Cerebellar cortex (tissue), 1 donor: ENCODE data around the gene CLRN2.

ENCODE experiments used
- DNase-seq: peaks from one replicate; pipeline ENCODE4 v3.0.0-alpha.2; 2015; ENCODE audit warnings: low spot score

Gene CLRN2, protein sequence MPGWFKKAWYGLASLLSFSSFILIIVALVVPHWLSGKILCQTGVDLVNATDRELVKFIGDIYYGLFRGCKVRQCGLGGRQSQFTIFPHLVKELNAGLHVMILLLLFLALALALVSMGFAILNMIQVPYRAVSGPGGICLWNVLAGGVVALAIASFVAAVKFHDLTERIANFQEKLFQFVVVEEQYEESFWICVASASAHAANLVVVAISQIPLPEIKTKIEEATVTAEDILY

DNA sequence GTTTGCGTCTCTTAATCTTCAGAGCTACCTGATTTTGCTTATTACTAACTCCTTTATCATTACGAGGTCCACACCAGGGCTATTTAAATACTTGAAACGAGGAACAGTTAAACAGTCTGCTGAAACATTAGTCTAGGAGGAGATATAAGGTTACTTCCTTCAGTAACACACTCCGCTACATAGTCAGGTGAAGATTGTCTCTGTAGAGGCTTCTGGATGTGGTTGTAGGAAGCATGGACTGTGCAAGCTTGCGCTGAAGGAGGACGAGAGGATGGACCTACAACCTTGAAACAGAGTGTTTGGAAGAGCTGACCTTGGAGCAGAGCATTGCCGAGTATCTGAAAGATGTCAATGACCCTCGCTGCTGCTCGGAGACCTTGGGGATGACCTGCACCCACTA, at the start of gene CLRN2:
Gene CLRN2, plus strand, starts transcription at position 301 of the 400 bp plus-strand sequence. CDS start 102 bp downstream, outside the sequence.
- DNase-seq = no peak

DNA sequence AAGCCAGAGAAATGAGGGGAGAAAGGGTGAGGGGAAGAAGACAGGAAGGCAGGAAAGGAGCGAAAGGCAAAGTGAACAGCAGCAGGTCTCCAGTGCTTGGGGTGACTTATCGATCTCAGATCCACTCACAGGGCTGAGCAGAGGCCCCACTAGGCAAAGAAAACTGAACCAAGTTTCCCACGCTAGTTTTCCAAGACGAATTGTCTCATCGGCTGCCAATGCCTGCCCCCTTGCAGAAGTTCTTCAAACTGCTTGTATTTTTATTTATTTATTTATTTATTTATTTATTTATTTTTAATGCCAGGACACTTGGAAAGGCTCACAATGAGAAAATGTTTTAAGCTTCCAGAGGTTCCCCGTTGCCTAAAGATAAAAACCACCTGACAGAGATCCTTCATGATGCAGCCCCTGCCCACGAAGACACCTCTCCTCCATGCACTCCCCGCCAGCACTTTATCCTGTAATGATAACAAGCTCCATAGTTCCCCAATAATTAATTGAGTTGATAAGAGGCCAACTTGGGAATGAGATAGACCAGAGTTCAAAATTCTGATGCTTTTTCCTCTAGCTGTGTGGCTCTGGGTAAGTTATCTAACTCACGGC, 46.2 kb upstream of the CLRN2 start:
- peak; percentile 43 for DNase-seq

DNA sequence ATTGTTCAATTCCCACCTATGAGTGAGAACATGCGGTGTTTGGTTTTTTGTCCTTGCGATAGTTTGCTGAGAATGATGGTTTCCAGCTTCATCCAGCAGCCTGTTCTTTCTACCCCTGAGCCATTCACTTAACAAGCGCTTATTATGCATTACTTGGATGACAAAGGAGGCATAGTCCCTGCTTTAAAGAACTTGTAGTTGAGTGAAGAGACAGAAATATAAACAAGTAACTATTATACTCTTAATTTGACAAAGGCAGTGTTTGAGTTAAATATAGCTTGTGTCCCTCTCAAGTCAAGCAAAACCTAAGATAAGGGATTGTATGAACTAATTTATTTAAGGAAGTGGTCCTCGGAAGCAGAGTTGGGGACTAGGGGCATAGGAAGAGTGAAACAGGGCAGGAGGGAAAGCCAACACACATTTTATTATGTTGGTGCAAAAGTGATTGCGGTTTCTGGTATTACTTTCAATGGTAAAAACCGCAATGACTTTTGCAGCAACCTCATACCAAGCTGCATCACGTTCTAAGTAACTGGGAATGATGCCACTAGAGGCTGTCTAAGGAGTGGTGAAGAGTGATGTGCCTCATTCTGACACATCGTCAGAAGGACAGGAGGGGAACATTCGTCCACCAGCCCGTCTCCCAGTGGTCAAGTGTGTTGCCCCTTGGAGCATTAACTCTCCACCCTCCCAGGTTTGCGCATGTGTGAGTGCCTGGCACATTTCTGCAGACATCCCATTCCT, 44.9 kb upstream of the CLRN2 start:
- no peak for DNase-seq

DNA sequence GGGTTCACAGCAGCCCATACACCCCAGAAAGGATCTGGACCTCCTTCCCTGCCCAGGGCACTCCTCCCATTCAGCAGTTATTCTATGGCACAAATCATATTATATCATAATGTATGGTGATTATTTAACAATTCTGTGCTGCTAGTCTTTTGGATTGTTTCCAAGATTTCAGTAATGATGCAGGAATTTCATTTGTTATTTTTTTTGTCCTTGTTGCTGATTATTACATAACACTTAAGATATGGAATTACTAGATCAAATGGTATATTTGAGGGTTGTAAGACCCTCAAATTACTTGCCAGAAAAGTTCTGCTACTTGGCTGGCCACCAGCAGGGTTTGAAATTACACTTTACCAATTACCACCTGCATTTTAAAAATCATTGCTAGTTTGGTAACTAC, 39.5 kb upstream of the CLRN2 start:
- DNase-seq = no peak

DNA sequence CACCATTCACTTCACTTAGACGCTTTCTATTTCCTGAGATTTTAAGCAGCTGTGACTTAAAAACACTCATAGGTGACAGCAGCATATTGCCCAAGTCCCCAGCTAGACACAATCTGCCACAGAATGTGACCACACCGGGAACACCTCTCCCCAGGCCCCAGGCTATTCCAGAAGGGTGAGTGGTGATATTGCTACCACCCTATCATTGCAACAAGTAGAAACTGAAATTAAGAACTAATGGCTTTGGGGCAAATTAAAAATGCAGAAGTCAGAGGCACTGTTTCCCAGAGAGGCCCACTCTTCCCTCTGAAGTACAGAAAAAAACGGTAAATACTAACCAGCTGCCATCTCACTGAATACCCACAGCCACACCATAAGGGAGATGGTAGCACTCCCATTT, 38.1 kb upstream of the CLRN2 start:
- DNase-seq = no peak

DNA sequence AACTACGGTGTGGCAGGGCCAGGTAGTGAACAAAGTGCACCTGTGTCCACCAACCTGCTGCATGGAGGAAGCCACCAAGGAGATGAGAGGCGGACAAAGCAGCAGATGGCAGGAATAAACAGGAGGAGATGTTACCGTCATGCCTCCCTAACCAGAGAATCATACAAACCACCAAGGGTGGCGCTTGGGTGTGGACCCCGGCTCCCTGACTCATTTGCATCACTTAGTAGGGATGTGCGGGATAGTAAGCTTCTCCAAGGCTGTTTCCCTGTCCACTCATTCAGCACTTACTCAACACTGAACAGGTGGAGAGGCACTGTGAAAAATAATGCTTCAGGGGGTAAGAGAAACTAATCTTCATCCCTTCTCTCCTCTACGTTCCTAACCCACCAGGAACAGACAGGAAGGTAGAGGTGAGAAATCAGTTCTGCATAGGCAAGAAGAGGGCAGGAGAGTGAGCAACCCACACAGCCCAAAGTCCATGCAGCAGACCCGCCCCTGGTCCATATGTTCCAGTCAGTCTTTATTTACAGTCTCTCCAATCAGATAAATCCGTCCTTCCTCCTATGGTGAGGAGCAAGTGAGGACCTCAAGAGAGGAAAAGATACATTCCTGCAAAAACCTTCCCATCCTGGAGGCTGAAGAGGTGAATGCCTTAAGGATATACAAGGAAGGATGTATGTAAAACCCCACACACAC, 37.0 kb upstream of the CLRN2 start:
- DNase-seq = no peak

DNA sequence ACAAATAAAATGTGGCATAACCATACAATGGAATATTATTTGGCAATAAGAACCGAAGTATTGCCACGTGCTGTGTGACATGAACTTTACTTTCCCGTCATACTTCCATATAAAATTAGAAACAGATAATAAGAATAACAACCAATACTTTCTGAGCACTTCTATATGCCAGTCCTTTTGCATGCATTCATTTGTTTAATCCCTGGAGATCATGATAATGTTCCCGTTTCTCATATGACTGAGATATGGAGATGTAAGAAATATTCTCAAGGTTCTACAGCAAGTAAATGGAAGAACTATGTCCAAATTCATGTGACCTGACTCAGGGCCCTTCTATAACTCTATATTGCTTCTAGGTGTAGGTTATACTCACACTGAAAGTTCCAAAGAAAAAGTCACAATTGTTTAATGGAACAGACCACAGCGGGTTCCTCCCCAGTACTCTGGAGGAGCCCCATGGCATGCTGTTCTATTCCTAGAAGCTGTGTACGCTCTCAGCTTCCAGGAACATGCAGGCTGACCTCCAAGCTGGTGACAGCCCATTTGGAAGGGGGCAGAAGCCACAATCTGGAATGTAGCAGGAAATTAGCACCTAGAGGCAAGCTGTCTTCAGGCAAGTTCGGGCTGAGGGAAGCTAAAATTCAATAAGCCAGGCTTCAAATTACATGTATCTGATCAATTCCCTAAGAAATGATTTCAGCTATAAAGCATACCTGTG, 34.6 kb upstream of the CLRN2 start:
- DNase-seq = no peak

DNA sequence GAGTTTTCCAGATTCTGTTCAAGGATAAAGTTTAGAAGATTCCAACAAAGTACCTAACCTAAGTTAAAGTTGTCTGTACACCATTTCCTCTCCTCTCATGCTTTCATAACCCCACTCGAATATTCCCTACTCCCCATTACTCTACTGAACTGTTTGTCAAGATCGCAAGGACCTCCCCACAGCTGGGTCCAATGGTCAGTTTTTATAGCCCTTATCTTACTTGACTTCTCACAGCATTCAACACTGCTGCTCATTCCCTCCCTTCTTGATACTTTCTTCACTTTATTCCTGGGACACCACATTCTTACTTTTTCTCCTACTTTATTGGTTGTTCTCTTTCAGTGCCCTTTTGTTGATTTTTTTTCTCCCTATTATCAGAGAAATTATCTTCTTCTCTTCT, 34.0 kb upstream of the CLRN2 start:
- DNase-seq = no peak

DNA sequence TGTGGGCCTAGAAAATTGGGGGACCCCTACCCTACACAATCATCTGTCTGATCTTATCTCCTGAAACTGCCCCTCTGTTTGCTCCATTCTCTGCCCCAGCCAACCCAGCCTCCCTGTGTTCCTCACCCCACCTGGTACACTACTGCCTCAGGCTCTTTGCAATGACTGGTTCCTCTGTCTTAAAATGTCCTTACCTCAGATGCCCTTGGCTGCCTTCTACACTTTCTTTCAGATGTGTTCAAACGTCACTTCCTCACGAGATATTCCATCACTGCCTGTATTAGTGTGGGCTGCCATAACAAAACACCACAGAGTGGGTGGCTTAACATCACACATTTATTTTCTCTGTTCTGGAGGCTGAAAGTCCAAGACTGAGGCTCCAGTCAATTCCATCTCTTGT, 32.2 kb upstream of the CLRN2 start:
- DNase-seq = no peak

DNA sequence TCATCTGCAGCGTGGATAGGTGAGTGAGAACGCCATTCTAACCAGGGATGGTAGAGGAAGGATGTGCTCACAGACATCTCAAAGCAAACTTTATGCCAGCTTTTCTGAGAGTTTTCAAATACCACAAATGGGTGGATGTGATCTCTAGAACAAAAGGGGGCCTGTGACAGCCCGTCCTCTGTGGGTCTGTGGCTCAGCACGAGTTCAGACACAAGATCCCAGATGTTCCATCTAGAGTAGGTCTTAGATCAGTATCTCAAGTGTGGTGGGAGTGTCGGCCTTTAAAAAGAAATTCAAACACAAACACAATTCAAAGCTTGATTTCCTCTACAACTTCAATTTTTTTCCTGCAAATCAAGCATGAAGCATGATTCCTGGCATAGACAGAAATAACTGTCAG, 25.8 kb upstream of the CLRN2 start:
- DNase-seq = no peak

DNA sequence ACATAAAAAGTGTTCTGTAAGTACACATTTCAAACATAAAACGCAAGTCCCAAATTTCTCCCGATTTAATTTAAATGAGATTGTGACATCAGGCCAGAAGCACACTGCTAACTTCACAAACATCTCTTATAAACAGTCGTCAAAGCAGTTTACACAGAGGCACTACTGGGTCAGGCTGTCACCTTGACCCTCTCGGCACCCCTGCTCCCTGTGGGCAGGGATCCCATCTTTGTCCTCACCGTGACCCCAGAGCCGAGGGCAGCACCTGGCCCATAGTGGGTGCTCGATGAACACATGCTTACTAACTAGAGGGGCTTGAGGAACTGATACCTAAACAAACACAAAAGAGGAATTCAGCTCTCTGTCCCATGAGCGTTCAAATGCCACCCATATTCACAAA, 25.2 kb upstream of the CLRN2 start:
- no peak for DNase-seq

DNA sequence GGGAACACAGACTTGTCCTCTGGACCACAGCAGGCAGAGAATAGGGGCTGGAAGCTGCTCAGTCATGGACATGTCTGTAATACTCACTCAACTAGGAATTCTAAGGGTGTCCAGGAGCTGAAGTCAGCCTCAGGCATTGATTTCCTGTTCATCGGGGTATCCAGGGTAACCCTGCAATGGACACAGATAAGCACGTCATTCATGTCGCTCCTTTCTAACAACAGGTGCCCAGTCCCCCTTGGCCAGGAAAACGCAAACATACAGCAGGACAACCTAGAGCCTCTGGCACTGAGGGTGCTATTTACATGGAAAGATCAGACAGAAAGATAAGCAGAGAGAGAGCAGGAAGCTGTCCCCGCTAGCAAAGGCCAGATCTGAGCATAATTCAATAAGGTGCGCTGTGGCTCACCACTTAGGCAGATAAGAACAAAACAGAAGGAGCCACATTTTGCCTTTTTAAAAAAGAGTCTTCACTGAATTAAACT, 24.3 kb upstream of the CLRN2 start:
- no peak for DNase-seq

DNA sequence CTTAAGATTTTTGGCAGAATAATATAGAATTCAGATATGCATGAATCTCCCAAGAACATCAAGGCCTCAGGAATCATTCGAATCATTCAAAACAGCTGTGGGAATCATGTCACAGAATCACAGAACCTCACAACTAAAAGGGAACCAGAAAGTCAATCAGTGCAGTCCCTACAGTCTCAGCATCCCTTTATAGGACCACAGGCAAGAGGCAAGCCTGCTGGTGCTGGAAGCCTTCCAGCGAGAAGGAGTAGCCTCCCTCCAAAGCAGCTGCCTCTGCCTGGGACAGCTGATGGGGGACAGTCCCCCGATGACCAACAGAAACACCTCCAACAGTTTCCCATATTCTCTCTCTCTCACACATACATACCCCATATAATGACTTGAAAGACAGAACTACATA, 23.8 kb upstream of the CLRN2 start:
- no peak for DNase-seq

DNA sequence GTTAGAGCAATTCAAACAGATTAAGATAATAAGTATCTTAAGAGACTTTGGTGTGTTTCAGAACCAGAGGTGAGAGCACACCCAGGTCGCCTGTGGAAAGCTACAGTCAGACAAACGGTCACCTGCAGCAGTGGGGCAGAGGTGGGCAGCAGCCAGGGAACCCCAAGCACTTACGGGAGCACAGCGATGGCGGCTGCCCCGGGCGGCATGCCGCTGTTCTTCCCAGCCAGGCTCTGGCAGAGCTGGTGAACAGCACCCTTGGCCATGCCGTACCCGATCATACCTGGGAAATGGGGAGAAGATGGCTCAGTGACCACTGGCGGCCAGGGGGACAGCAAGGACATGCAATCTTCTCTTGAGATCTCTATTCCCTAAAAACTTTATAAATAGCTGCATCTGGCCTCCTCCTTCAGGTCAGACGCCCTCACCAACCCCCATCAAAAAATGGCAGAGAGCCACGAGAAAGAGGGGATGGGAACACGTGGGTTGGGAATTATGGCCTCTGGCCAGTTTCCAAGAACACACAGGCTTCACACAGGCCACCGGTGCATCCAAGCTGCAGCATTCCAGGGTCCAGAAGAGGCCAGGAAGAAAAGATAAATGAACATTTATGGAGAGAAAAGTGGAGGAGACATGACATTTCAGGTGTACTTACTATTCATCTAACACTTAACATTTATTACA, 22.8 kb upstream of the CLRN2 start:
- DNase-seq = no peak

DNA sequence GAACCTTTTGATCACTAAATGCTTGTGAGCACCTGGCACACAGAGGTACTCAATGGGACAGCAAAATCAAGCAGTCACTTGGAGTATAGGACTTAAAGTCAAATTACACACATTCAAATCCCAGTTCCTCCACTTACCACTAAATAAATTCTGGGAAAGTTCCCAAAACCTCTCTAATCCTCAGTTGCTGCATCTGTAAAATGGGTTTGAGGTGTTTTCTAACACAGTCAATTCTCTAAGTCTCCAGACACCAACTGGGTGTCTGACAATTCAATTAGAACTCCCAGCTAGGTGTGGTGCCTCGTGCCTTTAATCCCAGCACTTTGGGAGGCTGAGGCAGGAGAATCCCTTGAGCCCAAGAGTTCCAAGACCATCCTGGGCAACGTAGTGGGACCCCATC, 22.1 kb upstream of the CLRN2 start:
- no peak for DNase-seq

DNA sequence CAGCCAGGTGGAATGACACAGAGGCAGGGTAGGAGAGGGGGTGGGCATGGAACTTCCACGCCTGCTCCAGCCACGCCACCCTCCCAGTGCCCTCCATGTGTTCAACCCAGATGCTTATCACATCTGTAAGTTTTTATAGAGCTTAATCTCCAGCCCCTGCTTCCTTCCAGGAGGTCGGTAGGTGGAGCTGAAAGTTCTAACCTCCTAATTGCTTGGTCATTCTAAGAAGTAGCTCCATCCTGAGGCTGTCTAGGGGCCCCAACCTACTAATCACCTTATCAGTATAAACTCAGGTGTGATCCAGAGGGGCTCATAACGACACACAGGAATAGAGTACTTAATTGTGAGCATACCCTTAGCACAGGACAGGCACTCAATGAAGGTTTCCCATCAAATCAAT, 21.3 kb upstream of the CLRN2 start:
- no peak for DNase-seq

DNA sequence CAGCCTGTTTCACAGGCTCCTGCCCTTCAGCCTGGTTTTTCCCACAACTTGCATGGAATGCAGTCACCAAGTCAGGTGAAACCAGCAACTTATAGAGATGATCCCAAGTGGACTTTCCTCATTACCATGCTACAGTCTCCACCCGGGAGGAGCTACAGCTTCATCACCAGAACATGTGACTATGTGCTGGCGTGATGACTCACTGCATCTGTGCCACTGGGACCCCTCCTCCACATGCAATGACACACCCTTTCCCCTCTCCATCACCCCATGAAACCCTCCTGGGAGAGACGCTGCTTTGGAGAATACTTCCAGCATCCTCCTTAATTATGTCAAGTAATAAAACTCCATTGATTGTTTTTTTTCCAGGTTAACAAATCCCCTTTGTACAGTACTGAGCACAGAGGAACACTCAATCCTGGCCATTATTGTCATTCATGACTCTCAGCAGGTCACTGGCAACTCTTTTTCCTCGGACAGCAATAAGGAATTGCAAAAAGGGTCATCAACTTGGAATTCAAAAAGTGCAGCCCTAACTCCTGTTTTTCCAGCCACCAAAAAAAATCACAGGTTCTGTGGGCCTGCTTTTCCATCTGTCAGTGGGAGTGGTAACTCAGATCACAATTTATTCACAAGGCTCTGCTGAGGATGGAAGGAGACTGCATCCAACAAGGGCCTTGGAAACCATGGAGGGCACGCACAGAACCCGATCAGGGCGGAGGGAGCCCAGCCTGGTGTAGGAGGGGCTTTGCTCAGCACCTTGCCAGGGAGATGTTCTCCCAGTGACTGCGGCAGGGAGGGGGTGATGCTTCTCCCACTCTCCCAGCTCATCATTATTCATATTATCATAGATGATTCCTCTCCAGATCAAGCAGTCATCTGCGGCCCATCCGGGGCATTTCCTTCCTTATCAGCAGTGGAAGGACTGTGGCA, 20.4 kb upstream of the CLRN2 start:
- no peak for DNase-seq

DNA sequence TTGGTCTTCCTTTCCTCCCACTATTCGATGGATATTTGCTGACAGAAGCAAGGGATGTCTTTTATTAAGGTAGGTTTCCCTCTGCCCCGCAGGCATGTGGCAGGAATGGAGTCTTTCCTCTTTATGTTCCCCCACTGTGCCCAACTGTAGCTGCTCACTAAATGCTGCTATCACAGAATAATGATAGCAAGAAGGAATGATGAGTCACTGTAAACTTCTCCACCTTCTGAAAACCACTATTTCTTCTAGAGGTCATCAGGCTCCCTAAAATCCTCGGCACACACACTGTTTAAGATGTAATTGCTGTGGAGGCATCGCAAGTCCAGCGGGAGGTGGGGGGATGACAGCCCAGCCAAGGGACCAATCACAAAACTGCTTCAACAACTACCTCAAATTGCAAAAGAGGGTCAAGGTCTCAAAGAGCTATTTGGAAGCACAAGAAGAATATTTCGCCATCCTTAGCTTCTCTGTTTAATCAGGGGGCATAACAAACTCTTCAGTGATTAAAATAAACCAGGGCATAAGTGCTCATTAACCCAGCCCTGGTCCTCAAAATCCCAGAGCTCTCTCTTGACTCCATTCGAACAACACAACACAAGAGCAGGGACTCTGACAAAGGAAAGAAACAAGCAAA, 17.0 kb upstream of the CLRN2 start:
- no peak for DNase-seq

DNA sequence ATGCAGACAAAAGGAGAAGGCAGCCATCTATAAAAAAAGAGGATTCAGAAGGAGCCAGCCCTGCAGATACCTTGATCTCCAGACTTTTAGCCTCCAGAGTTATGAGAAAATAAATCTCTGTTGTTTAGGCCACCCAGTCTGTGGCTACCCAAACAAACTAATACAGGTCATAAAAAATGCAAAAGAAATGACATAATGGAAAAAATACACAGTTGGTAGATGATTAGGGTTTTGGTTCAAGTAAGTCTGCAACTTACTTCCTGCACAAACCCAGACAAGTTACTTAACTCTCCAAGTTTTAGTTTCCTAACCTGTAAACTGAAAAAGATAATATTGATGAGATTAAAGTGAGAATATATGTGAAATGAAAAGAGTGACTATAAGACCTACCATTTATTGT, 14.4 kb upstream of the CLRN2 start:
- DNase-seq = no peak

DNA sequence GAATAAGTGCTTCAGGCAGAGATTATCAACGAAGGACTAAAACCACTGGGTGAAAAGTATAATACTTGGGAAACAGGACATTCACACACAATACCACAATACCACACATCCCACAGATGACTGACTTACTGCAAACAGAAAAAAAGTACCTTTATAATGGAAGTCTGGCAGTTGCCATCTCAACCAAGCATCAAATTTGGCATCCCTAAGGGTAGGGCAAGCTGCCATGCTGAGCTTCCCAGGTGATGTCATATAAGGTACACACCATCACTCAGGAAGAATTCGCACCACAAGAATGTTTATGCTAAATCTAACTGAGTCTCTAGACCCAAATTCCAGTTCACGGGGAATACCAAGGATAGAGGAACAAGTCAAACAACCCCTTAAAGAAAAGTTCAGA, 12.2 kb upstream of the CLRN2 start:
- peak; percentile 37 for DNase-seq
